Middle frontal gyrus (tissue), 1 donor: ENCODE data around the gene DUSP9.

ENCODE experiments used
- DNase-seq: peaks from one replicate; pipeline ENCODE4 v3.0.0-alpha.2; 2015; ENCODE audit warnings: low spot score; ENCODE audit errors: extremely low spot score

DUSP9 gene

DNA sequence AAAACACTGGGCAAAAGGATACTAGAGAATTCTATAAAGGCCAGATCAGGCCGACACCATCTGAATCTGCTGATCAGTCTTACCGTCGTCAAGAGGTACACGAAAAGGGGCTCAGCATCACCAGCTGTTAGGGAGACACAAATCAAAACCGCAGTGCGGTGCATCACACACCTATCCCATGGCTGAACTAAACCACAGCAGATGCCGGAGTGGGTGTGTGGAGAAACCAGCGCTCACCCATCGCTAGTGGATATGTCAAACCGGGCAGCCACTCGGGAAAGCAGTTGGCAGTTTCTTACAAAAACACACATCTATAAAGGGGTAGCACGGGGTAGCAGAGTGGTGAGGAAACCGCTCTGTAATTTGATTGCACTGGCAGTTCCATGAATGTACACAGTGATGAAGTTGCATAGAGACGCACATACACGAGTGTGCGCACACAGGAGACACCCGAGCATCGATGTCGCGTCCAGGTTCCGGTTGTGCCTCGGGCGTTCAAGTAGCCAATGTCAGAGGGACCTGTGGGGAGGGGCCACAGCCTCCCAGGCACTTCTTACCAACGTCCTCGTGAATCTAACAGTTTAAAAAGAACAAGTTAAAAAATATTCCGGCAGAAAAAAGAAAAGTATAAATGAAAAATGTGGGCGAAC, 24.9 kb upstream of the DUSP9 start:
- DNase-seq = no peak

DNA sequence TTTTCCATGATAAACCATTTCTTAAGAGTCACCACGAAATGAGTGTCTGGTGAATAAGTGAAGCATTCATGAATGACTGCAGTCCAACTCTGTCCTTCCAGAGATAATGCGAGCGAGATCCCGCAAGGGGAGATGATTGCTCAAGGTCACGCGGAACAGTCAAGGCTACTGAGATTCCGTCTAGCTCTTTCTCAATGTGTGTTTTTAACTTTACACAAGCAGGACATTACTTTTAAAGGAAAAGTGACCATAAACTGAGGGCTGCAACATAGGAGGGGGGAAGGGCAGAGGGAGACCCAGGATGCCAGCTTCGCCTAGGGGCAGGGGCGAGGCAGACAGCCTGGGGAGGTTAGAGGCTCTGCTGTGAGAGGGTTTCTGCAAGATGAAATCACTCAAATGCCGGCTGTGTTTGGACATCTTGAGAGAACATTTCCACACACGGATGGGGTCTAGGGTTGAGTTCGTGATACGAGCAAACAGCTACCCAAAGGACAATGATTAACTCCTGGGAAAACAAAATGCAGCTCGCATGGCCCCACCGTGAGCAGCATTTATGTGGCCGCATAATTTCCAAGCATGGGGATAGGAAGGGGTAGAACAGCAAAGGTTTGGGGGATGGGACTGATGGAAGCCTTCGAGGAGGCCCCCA, 24.2 kb upstream of the DUSP9 start:
- no peak for DNase-seq

DNA sequence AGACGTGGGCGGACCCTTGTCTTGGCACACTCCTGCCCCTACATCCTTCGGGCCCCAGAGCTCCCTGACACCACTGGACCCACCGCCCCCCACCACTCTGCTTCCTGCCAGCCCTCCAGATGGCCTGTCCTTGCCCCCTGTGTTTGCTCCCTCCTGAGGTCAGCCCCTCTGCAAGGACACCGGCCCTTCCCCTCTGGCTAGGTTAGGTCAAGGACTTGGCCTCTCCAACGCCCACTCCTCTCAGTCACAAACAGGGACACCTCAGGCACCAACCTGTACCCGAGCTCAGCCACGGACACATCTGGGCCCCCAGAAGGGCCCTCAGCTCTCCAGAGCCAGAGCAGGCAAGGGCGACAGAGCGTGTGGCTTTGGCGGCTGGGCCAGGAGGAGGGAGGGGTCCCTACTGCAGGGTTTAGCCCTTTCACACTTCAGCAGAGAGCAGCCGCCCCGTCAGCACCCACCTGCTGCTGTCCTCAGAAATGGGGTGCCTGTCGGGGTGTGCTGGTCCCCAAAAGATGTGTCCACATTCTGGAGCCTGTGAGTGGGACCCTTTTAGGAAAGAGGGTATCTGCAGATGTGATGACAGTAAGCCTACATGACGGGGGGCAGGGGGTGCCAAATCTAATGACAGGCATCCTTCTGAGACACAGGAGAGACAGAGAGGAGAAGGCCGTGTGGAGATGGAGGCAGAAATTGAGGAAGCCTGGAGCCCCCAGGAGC, 23.5 kb upstream of the DUSP9 start:
- DNase-seq = no peak

DNA sequence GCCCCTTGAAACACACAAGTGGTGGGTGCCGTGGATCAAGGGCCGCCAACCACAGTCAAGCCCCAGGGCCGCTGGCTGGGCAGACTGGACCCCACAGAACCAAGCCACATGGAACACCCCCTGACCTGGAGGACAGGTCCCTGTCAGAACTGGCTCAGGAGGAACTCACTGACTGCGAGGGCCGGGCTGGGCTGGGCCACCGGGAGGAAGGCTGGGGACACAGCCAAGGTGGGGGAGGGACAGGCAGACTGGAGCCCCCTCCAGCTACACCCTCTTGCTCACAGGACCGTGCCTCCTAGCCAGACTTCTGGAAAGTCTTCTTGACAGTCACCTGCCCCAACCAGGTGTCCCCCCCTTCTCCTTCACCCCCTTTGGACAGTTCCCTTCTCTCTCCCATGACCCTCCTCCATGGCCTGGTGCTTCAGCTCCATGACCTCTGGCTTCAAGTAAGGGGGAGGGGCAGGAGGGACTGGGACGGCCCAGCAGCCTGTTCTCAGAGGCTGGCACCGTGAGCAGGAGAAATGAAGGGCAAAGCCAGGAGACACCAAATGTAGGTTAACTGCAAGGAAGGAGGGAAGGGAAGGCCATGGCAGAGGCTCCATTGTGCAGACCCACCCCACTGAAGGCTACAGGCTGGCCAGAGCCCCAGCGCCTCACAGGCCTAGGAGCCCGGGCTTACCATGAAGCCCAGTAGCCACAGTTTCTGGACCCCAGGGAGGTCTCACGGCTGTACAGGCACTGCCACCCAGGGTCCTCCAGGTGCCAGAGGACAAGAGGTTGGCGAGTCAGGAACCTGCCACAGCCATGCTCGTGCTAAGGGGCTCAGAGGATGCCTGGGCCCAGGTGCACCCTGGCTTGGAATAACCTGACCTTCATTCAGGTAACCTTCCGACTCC, 22.6 kb upstream of the DUSP9 start:
- no peak for DNase-seq

- DNase-seq = no peak
These were observed 21.6 kb upstream of the DUSP9 start for GRCh38 chrX:153625271-153626024.

DNA sequence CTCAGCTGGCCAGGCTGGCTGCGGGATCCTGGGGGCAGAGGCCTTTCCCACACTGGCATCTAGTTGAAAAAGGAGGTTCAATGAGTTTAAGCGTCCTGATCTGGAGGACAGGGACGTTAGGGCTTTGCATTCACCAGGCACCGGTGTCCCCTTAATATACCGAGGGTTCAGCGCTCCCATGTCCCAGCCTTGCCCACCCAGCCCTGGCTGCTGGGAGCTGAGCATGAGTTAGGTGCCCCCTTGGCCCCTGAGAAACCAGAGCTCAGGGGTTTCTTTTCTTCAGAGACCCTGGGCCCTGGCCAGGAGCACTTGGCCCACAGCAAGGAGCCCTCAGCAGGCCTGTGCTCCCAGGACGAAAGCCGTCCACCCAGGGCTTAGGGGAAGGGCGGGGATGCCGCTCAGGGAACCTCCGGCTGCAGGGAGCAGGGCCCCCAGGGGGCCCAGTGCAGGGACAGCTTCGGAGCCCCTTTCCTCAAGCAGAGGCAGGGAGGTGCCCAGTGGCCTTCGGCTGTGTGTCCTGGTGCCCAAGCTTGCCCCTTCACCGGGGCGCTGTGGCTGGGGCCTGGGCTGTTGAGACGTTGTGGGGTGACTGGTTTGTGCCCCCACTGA, 20.9 kb upstream of the DUSP9 start:
- no peak for DNase-seq

DNA sequence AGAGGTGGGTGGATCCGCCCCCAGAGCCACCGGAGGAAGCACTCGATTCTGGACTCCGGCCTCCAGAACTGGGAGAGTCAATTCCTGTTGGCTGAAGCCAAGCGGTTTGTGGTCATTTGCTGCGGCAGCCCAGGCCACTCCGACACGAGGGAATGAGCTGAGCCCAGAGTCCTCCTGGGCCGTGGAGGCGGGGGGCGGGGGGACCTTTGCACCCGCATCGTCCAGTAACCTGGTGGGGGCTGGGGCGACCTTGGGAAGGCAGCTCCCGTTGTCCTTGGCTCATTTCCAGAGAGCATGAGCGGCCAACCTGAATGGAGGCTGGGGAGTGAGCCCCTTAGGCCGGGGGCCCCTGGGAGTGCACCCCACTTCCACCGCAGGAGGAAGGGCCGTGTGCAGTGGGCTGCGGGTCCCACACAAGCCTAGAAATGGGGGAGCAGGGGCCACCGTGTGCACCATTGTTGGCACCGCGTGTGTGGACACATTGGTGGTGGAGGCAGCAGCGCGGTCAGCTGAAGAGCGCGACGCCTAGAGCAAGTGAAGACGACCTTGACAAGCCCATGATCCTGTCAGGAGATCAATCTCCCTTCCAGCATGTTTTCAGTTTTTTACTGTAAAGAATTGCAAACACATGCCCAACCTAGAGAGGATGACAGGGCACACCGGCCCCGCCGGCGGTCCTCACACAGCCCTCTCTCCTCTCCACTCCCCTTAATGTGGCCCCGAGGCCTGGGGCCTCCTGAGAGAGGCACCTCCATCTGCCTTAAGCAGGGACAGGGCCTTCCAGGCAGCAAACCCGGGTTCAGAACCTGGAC, 19.9 kb upstream of the DUSP9 start:
- DNase-seq = no peak

GRCh38 chrX:153627675-153628111, 19.3 kb upstream of the DUSP9 start:
- DNase-seq = no peak

GRCh38 chrX:153628129-153628528, 18.9 kb upstream of the DUSP9 start:
- no peak for DNase-seq

GRCh38 chrX:153628665-153629064, 18.3 kb upstream of the DUSP9 start:
- no peak for DNase-seq

- DNase-seq = no peak
These were observed 15.7 kb upstream of the DUSP9 start for GRCh38 chrX:153631346-153631745.

- no peak for DNase-seq
These were observed 15.0 kb upstream of the DUSP9 start for GRCh38 chrX:153631907-153632594.

- no peak for DNase-seq
These were observed 14.4 kb upstream of the DUSP9 start for GRCh38 chrX:153632595-153632946.

GRCh38 chrX:153633048-153633447, 14.0 kb upstream of the DUSP9 start:
- DNase-seq = no peak

- no peak for DNase-seq
These were observed 13.3 kb upstream of the DUSP9 start for GRCh38 chrX:153633607-153634180.

GRCh38 chrX:153634236-153634635, 12.8 kb upstream of the DUSP9 start:
- DNase-seq = no peak

DNA sequence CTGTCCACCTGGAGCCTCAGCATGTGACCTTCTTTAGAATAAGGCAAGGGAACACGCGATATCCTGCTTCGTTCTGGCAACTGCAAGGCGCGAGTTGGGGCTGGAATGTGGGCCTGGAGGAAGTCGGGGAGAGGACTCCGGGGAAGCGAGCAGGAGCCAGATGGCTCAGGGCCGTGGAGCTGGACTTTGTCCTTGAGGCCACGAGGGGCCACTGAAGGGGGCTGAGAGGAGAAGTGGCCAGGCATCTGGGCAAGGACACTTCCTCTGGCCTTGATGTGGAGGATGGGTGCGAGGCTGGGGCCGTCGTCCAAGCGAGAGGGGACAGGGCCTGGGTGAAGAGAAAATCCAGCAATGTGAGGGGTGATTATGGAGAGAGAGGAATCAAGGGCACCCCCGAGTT, 12.2 kb upstream of the DUSP9 start:
- no peak for DNase-seq

- DNase-seq = no peak
These were observed 11.6 kb upstream of the DUSP9 start for GRCh38 chrX:153635388-153635787.
